ENCODE results near the gene FOXJ1.

FOXJ1 gene

GRCh38 chr17:76138896-76139752 lies 1.9 kb downstream of the FOXJ1 start:
- Histone ChIP-seq H3K36me3 (ENCODE audit: control insufficient read depth in 2 of 2, insufficient read depth in 1 of 2, low read length in 2 of 2) (no peaks in the 10 kb centered on the region), H3K27ac (ENCODE audit: extremely low read depth, low read depth, low read length) (no peak overlapping the region), H3K4me3 (ENCODE audit: low read depth, low read length) (no peak overlapping the region), H3K9me3 (ENCODE audit: control insufficient read depth, insufficient read depth, low read depth, low read length) (no peaks in the 10 kb centered on the region), H3K4me1 (ENCODE audit: control insufficient read depth, insufficient read depth, low read length) (peaks cover 9% of the 10 kb centered on the region)
- no peak for TF ChIP-seq ZNF473 (tag by site-specific recombination; IDR thresholded peaks at IDR 0.05)
- TF ChIP-seq KLF1 (tag by site-specific recombination; IDR thresholded peaks at IDR 0.05): no peak
- ChIA-PET CTCF (no interaction called here), POLR2A (no interaction called here)

DNA sequence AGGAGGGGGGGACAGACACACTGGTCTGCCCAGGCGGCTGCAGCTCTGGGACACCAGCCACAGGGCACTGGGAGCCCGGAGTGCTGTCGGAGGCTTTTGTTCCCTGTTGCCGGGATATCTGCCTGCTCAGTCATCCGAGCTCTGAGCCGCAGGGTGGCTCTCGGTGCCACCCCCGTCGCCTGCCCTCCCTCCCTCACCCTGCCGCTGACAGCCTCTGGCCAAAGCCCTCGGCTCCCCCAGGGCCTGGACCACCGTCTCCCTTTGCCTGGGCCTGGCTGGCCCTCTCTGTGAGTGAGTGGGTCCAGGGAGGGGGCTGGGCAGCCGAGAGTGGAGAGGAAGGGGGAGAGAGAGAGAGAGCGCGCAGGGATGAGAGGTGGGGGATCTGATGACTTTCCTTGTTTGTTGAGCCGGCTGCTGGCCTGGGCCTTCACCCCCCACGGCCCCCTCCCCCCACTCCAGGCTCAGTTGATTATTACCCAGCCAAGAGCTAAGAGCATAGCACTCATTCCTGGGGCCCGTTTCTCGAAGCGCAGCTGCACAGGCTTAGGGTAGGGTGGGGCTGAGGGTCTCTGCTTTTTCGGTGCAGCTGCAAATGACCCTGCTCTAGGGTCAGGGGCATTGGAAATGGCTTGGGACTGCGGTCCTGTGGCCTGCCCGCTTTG lies 2.7 kb downstream of the FOXJ1 start:
- H3K9me3 ChIP-seq (ENCODE audit: control insufficient read depth, insufficient read depth, low read depth, low read length): no peaks in the 10 kb centered on the region
- H3K4me3 ChIP-seq (ENCODE audit: low read depth, low read length): no peak overlapping the region
- ChIA-PET CTCF (no interaction called here), POLR2A (no interaction called here)
- H3K27ac ChIP-seq (ENCODE audit: extremely low read depth, low read depth, low read length): no peak overlapping the region
- H3K36me3 ChIP-seq (ENCODE audit: control insufficient read depth in 2 of 2, insufficient read depth in 1 of 2, low read length in 2 of 2): no peaks in the 10 kb centered on the region
- H3K4me1 ChIP-seq (ENCODE audit: control insufficient read depth, insufficient read depth, low read length): peaks cover 9% of the 10 kb centered on the region
- TF ChIP-seq, protein P1, sequence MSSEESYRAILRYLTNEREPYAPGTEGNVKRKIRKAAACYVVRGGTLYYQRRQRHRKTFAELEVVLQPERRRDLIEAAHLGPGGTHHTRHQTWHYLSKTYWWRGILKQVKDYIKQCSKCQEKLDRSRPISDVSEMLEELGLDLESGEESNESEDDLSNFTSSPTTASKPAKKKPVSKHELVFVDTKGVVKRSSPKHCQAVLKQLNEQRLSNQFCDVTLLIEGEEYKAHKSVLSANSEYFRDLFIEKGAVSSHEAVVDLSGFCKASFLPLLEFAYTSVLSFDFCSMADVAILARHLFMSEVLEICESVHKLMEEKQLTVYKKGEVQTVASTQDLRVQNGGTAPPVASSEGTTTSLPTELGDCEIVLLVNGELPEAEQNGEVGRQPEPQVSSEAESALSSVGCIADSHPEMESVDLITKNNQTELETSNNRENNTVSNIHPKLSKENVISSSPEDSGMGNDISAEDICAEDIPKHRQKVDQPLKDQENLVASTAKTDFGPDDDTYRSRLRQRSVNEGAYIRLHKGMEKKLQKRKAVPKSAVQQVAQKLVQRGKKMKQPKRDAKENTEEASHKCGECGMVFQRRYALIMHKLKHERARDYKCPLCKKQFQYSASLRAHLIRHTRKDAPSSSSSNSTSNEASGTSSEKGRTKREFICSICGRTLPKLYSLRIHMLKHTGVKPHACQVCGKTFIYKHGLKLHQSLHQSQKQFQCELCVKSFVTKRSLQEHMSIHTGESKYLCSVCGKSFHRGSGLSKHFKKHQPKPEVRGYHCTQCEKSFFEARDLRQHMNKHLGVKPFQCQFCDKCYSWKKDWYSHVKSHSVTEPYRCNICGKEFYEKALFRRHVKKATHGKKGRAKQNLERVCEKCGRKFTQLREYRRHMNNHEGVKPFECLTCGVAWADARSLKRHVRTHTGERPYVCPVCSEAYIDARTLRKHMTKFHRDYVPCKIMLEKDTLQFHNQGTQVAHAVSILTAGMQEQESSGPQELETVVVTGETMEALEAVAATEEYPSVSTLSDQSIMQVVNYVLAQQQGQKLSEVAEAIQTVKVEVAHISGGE (tag by site-specific recombination; conservative IDR thresholded peaks at IDR 0.05; ENCODE audit: low read depth): no peak
- TF ChIP-seq GLIS1 (tag by site-specific recombination; IDR thresholded peaks at IDR 0.05) (no peak), ZNF571 (tag by site-specific recombination; IDR thresholded peaks at IDR 0.05) (no peak), ZBTB48 (tag by site-specific recombination; IDR thresholded peaks at IDR 0.05) (no peak), ZNF2 (tag by site-specific recombination; IDR thresholded peaks at IDR 0.05) (no peak), ZBTB7A (tag by site-specific recombination; IDR thresholded peaks at IDR 0.05; ENCODE audit: low read depth) (no peak), PBX3 (CRISPR knock-in tag; IDR thresholded peaks at IDR 0.05) (no peak), ZNF664 (tag by site-specific recombination; IDR thresholded peaks at IDR 0.05) (no peak), ZBTB20 (tag by site-specific recombination; IDR thresholded peaks at IDR 0.05) (peak; percentile 46), ZNF555 (tag by site-specific recombination; conservative IDR thresholded peaks at IDR 0.05) (no peak), ZNF777 (tag by site-specific recombination; IDR thresholded peaks at IDR 0.05; ENCODE audit: borderline replicate concordance) (no peak), GLIS2 (tag by site-specific recombination; IDR thresholded peaks at IDR 0.05) (peak; percentile 48; the same call in 1 of the 2 replicates), ZNF248 (tag by site-specific recombination; IDR thresholded peaks at IDR 0.05) (no peak), IKZF3 (tag by site-specific recombination; IDR thresholded peaks at IDR 0.05) (no peak), ZNF266 (tag by site-specific recombination; IDR thresholded peaks at IDR 0.05; ENCODE audit: low read depth) (no peak), ZIC2 (tag by site-specific recombination; IDR thresholded peaks at IDR 0.05) (peak; percentile 26; the same call in 1 of the 2 replicates)
- TF ChIP-seq, protein P2, sequence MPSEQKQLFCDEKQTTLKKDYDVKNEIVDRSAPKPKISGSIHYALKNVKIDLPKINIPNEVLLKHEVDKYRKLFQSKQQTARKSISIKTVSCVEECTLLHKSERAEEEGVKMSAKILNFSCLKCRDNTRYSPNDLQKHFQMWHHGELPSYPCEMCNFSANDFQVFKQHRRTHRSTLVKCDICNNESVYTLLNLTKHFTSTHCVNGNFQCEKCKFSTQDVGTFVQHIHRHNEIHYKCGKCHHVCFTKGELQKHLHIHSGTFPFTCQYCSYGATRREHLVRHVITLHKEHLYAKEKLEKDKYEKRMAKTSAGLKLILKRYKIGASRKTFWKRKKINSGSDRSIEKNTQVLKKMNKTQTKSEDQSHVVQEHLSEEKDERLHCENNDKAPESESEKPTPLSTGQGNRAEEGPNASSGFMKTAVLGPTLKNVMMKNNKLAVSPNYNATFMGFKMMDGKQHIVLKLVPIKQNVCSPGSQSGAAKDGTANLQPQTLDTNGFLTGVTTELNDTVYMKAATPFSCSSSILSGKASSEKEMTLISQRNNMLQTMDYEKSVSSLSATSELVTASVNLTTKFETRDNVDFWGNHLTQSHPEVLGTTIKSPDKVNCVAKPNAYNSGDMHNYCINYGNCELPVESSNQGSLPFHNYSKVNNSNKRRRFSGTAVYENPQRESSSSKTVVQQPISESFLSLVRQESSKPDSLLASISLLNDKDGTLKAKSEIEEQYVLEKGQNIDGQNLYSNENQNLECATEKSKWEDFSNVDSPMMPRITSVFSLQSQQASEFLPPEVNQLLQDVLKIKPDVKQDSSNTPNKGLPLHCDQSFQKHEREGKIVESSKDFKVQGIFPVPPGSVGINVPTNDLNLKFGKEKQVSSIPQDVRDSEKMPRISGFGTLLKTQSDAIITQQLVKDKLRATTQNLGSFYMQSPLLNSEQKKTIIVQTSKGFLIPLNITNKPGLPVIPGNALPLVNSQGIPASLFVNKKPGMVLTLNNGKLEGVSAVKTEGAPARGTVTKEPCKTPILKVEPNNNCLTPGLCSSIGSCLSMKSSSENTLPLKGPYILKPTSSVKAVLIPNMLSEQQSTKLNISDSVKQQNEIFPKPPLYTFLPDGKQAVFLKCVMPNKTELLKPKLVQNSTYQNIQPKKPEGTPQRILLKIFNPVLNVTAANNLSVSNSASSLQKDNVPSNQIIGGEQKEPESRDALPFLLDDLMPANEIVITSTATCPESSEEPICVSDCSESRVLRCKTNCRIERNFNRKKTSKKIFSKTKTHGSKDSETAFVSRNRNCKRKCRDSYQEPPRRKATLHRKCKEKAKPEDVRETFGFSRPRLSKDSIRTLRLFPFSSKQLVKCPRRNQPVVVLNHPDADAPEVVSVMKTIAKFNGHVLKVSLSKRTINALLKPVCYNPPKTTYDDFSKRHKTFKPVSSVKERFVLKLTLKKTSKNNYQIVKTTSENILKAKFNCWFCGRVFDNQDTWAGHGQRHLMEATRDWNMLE (tag by site-specific recombination; conservative IDR thresholded peaks at IDR 0.05; ENCODE audit: low read depth): no peak
- TF ChIP-seq, protein P3, sequence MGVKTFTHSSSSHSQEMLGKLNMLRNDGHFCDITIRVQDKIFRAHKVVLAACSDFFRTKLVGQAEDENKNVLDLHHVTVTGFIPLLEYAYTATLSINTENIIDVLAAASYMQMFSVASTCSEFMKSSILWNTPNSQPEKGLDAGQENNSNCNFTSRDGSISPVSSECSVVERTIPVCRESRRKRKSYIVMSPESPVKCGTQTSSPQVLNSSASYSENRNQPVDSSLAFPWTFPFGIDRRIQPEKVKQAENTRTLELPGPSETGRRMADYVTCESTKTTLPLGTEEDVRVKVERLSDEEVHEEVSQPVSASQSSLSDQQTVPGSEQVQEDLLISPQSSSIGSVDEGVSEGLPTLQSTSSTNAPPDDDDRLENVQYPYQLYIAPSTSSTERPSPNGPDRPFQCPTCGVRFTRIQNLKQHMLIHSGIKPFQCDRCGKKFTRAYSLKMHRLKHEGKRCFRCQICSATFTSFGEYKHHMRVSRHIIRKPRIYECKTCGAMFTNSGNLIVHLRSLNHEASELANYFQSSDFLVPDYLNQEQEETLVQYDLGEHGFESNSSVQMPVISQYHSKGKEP (tag by site-specific recombination; IDR thresholded peaks at IDR 0.05): no peak
- TF ChIP-seq, protein P4, sequence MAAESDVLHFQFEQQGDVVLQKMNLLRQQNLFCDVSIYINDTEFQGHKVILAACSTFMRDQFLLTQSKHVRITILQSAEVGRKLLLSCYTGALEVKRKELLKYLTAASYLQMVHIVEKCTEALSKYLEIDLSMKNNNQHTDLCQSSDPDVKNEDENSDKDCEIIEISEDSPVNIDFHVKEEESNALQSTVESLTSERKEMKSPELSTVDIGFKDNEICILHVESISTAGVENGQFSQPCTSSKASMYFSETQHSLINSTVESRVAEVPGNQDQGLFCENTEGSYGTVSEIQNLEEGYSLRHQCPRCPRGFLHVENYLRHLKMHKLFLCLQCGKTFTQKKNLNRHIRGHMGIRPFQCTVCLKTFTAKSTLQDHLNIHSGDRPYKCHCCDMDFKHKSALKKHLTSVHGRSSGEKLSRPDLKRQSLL (tag by site-specific recombination; IDR thresholded peaks at IDR 0.05): peak; percentile 9; the same call in 1 of the 2 replicates

Measured in HEK293 (cell line).